Stimulated activated CD8-positive, alpha-beta memory T cell treated with anti-CD3 and anti-CD28 coated beads, Interleukin-2, amount 100 ng/mL, for 1 hour (primary cell): Measurements from ENCODE around the gene PID1.
"Not testable (repeated sequence)": the region's sequence is repeated elsewhere in the genome, so short reads cannot be mapped to it uniquely, and the experiment has no call there.

ENCODE experiments used
- DNase-seq, 2 donors: peaks; one replicate each; pipeline ENCODE4 v3.0.0-alpha.2; 2020; ENCODE audit warnings: low read depth in 2 of 2

The PID1 gene

DNA sequence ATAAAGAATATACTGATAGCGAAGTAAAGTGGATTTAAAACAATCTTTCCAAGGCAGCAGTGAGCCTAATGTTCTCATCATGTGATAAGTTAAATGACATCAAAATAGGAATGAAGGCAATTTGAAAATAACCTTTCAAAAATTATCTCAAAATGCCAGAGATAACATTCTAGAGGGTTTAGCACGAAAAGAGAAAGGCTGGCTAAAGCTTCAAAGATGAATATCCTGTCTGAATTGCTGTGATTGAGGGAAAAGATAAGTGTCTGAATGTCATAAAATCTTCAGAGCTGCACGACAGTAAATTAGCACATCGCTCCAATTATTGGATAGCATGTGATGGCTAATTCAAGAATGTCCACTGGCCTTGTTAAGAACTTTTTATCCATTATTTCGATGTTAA, 159.3 kb downstream of the PID1 start:
- DNase-seq: no peak

DNA sequence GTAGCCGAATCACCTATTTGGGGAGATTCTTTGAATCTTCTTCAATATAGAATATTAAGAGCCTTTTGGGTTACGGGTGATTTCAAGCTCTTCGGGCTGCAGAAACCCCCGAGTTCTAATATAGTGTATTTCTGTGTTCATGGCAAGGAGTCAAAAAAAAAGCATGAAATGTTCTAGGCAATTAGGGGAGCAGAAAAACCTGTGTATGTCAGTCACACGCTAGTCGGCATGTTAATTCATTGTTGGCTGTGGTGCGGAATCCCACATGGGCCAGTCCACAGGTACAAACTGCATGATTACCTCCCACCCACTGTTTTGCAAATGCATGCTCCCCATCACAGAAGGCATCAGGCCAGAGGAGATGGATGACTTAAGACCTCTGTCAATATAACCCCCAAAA, 161.9 kb downstream of the PID1 start:
- no peak for DNase-seq

DNA sequence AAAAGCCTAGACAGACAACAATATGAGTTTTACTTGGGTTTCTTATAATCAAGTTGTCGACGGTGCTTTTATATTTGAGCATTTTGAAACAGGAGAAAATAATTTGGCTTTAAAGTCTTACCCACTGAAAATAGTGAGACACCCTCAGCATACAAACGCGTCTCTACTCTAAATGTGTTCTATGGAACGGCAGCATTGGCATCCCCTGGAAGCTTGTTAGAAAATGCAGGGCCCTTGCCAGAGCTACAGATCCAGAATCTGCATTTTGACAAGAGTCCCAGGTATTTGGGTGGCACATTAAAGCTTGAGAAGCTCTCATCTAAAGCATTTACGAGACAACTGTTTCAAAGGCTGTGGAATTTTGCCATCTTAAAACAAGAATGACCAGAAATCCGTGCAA, 163.5 kb downstream of the PID1 start:
- no peak for DNase-seq

DNA sequence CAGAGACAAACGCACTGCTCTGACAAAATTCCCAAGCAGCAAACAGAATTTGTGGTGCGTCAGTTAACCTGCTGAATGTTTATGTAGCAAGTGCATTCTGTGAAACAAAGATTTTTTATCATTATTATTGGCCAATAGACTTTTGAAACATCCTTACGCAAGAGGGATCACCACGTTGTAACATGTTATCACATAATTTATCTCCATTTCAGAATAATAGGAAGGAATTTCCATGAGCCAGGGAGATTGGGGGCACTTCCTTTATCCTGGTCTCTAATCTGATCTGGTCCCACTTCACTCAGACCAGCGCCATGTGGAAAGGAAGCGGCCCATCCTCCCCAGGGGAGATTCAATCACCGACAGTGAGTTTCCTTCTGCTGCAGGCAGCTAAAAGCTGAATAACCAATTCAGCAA, 166.1 kb downstream of the PID1 start:
- no peak for DNase-seq

DNA sequence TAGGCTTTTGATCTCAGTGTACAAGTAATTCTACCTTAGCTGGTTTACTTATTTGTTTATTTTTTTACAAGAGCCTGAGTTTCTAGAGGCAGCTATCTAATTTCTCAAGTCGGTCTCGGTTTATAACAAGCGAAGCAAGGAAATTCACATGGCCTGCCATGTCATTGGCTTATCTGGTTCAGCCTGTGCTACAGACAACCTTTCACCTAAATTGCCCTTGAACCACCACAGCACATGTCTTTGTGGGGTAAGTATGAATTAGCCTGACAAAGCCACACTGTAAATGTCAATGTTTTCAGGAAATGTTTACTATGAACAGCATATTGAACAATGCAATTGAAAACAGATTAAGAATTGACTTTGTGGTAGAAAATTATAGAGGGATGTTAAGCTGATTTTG, 167.1 kb downstream of the PID1 start:
- no peak for DNase-seq

DNA sequence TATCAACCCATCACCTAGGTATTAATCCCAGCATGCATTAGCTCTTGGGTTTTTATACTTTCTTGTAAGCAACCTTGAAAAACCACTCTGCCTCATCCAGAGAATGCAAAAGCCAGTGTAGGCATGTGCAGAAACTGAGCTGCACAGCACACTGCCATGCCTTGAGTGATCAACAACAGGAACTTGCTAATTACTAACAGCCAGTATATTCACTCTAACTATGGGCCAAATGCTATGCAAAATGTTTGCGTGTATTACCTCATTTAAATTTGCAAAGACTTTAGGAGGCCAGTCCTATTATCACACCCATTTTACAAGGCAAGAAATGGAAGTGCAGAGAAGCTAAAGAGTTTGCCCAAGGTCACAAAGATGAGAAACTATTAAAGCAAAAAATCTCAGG, 169.8 kb downstream of the PID1 start:
- no peak for DNase-seq

DNA sequence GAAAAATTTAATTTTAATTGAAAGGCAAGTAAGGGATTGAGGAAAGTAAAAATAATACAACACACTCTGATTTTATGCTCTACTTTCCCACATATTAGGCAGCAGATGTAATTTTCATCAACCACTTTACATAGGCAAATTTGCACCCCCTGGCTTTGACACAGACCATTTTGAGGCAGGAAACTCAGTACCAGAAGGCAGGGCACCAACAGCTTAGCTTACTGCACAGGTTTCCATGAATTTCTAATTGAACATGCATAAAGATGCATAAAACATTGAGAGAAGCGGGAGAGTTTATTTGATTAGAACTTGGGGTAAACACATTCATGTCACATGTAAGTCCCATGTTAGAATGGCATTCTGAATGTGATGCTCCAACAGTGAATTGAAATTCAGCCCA, 171.9 kb downstream of the PID1 start:
- DNase-seq: no peak

DNA sequence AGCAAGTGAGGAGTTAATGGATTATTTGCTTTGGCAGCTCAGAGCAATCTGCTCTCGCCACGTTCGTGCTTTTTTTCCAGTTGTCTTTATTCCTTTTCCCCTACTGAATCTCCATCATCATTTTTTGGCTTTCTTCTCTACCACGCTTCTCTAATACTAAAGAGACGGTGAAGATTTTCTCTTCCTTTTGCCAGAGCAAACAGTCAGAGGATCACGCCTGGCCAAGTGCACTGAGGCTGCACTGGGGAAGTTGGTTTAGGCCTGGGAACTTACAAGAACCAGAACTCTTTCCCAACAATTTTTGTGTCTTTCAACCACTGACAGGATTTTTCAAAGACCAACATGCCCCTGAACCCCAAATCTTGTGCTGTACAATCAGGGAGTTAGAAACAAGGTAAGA, 172.3 kb downstream of the PID1 start:
- no peak for DNase-seq

DNA sequence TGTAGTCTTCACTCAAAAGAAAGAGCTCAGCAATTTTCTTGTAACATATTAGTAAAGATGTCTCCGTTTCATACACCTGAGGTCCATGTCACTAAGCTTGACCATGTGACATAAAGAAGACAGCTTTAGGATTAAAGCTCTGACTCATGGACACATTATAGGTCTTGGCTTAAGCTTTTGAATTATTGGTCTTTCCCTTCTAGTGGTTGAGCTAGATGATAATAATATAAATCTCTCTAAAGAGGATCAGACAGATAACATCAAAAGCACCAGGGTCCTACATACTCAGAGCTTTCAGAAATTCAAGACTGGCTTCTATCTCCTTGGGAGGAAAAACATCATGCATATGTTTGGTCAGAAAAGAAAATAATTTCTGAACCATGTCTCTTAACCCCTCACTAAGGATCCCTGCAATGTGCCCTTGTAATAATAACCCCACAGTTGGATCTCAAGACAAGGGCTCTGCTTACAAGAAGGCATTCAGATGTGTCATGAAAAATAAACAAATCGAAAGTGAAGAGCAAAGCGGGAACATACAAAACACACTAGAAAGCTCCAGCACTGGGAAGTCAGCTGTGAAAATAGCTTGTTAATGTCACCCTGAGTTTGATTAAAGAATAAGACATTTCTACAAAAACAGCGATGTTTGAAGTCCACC, 174.5 kb downstream of the PID1 start:
- no peak for DNase-seq

DNA sequence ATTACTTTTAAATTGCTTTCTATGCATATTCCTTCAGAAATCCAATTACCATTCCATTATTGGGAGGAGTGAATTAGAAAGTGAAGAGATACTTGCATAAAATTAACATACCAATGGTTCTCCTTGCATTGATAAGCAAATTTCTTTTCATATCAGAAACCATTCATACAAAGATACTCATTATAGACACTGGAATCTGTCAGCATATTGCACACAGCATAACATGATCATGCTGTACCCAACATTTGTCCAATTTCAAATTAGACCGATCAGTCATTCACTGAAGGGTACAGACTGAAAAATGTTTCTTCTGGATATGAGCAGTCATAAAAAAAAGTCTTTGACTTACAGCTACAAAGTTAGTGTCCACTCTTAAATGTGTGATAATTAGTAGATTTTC, 175.6 kb downstream of the PID1 start:
- no peak for DNase-seq

DNA sequence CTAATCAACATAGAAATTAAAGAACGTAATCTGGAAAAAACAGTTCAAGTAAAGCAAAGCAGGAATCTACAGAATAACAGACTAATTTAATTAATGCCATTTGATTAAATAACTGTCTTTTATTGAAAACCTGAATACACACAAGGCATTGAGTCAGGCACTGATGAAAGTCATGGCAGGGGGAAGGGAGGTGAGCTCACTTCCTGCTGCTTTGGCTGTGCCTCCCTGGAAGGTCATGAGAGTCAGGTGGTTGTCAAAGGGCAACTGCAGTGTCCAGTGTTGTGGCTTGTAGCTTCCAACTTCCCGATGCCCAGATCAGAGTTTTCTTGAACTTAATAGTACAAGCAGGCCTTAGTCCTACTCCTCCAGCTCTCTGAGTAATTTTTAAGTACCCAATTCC, 180.9 kb downstream of the PID1 start:
- no peak for DNase-seq

DNA sequence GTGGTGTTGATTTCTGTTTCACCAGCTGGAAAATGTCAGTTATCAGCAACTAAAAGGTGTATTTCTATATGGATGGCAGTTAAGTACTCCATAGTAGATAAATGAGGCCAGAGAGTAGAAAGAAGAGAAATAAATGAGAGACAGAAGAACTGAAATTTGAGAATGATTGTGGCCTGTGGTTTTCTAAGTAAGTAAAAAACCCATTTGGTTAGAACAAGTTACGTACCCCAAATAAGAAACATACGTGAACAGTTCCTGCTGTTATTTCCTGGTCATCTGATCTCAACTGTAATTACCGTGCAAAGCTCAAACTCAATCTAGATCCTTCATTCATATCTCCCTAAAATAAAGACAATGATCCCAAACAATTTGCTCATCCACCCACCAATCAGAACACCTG, 181.3 kb downstream of the PID1 start:
- DNase-seq: no peak

DNA sequence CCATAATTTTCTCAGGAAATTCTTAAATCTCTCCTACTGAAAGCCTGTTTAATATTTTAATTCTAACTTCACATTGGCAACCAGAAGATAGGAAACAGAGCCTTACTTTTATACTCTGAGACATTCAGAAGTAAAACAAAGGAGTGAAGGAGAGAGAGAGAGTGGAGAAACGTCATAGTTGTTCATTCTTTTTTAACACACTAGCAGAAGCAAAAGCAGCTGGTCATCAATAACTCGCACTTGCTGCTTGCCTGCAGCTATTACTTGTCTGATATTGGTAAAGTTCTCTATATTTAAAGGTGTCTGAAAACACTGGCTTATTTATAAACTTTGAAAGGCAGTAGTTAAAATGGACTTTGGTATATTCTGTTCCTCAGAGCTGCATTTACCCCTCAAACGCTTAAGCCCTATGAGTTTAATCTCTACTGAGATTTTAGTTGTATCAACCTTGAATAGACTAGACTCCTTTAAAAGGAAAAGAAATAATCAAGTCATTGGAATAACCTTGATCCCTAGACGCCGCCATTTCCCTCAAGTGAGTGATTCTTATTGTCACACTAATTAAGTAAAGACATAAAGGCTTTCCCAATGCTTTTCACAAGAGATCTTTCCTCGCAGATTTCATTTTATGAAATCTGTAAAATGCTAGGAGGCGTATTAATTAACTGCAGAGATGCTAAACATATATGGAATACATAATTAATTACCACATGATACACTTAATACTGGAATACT, 182.0 kb downstream of the PID1 start:
- DNase-seq: no peak

DNA sequence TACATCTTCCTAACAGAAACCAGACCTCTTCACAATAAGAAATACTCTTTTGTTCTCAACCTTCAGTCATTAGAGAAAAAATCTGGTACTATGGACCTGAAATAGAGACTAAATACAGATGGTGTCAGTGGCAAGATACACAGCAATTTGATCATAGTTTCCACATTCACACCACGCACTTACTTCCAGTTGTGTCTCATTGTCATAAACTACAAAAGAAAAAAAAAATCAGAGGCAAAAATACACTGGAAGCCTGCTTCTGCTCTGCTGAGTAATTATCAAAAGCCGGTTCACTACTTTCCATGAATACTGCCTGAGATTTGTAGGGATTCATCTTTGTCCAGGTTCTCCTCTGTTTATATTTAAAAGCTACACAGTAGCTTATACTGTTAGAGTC, 182.6 kb downstream of the PID1 start:
- no peak for DNase-seq

DNA sequence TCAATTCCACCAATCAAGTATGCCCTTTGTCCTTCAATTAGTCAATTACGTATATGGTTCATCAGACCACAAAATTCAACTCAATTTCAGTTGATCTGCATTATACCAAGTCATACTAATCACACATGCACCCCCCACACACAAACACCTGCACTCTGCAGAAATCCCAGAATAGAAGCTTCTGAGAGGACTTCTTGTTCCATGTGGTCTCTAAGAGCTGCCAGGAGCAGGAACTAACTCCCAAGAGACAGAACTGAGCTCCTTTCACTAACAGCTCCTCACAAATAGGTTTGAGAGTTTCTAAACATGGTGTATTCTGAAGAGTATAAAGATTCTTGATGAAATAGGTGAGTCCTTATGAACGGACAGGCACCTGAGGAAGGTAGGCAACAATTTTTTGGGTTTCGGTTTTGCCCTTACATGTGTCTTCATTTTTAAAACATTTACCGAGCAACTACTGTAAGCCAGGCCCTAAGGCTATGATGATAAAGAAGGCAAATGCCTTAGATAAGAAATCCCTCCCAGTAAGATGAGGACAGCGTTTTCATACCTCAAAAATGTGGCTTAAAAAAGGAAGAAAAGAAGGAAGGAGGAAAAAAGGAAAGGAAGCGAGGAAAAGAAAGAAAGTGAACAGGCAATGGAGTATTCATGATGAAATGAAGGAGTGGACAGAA, 183.1 kb downstream of the PID1 start:
- no peak for DNase-seq

DNA sequence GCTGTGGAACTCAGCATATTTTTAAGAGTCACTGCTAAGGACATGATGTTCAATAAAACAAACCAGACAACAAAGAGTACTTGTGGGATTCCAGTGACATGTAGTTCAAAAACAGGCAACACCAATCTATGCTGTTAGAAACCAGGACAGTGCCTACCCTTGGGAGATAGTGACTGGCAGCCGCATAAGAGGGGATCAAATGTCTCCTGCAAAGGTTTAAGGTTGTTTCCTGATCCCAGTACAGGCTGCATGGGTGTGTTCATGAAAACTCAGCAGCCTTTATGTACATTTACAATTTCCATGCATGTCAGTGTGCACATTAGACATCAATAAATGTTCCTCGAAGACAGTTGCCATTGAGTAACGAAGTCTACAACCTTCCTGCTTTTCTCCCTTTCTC, 183.8 kb downstream of the PID1 start:
- no peak for DNase-seq

DNA sequence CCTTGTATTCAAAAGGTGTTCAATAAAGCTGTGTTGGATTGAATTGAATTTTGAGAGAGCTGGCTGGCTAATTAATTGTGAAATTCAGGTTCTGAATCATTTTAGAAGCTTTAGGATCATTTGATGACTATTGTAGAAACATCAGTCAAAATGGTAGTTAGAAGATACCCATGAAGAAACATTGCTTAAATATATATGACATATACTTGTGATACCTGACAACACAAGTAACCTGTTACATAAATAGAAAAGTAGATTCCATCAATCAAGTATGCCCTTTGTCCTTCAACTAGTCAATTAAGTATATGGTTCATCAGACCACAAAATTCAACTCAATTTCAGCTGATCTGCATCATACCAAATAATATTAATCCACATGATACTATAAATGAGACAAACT, 185.6 kb downstream of the PID1 start:
- no peak for DNase-seq

DNA sequence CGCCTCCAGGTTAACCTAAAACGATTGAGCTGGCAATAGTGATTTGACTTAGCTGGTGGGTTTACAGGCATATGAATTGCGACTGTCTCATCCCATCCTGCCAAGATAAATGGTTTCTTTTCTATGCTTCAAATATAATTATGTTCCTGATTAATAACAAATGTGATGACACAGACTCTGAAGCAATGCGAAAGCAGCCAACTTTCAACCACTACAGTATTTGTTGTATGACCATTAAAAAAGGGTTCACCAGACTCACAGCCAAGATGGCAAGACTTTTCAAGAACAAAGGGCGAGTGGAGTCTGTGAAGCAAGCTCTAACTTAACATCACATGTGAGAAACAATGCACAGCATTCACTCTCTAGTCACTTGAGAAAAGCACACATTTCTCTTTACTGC, 186.6 kb downstream of the PID1 start:
- DNase-seq: no peak

DNA sequence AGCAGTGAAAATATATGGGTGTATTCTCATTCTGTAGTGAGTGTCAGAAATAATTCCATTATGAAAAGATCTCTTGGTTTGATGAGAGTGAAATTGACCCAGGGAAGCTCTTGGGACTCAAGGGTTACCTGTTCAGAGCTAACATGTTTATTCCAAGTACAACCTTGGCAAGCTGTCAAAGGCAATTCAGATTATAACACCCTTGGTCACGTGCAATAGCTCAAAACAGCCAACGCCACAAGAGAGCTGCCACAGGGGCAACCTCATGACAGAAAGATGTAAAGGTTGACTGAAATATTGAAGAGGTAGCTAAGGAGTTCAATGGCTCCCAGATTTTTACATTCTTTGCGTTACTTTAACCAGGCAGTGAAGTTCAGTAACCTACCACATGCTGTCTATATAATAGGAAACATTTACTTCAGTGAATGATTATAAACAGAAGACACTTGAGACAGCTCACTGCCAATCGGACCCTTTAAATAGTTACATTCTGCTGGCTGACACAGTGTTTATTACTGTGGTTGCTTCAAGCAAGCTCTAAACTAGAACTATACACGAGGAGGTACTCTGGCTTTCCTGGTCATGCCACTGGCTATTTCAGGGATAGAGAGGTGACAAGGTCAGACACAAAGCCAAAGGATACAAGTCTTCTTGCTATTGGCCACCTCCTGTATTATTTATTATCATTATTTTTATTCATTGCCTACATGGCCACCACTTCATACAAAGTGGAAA, 187.3 kb downstream of the PID1 start:
- DNase-seq: no peak

DNA sequence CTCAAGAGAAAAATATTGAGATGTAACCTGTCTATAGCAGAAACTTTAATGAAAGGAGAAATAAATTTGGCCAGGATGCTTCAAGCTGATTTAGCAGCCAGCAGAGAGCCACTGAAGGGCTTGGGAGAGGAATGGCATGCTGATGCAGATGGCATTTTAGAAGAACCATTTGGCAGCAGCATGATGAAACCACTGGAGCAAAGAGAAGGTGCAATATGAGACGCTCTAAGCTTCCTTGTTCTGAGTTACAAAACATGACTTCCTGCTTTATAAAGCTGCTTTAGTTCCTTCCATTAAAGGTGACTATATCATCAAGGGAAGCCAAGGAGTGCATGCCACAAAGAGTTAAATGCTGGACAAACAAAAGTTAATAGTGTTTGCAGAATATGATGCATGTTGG, 189.7 kb downstream of the PID1 start:
- DNase-seq: no peak

DNA sequence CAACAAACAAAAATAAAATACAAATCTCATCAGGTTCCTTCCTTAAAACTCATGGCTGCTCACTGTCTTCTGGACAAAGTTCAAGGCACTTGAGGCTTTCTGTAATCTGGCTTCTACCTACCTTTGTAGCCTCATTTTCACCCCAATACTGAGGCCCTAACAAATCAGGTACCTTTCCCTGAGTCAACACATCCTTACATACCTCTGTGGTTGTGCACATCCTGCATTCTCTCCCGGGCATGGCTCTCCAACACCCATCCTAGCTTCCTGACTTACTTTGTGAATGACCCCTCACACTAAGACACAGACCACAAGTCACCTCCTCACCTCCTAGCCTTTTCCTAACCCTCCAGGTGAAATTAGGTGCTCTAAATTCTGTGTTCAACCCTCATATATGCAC, 190.9 kb downstream of the PID1 start:
- DNase-seq: no peak

DNA sequence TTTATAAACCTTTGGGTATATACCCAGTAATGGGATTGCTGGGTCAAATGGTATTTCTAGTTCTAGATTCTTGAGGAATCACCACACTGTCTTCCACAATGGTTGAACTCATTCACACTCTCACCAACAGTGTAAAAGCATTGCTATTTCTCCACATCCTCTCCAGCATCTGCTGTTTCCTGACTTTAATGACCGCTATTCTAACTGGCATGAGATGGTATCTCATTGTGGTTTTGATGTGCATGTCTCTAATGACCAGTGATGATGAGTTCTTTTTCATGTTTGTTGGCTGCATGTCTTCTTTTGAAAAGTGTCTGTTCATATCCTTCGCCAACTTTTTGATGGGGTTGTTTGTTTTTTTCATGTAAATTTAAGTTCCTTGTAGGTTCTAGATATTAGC, 194.2 kb downstream of the PID1 start:
- DNase-seq: not testable (repeated sequence)

DNA sequence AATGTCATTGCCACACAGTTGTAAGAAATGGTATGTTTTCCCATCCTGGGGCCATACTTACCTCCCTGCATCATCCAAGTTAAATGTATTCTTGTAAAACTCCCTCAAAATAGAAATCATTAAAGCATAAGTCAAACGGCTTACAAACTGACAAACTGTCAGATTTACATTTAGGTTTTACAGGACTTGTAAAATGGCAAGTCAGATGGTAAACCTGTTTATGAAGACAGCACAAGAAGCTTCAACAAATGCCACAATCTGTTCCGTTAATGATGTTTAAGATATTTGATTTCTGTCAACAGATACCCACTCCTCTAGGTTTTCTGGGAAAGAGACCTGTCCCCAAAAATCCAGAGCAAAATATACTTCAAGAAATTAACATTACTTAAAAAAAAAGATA, 197.2 kb downstream of the PID1 start:
- DNase-seq: no peak
